Thyroid gland (tissue), 4 donors: ENCODE measurements around the gene CD27. TPM values are rescaled to one million over a fixed set of nuclear protein-coding genes. Genes with fewer than 3 reads are reported as not detected.
A peak's percentile ranks its signal among the peaks of the same experiment; 100 is the strongest.

Experiments
- DNase-seq, 2 donors: peaks; one replicate each; pipeline ENCODE4 v3.0.0-alpha.2; 2019
- H3K27ac ChIP-seq, 3 donors: fragments of 200-600 bp; sonication (generic); 1 replicate in 2 of 3; 2 replicates in 1 of 3; pipeline ENCODE4 v1.5.1; 2016 to 2019; ENCODE audit warnings: mild to moderate bottlenecking in 1 of 3, moderate library complexity in 1 of 3
- H3K27me3 ChIP-seq: fragments of 200-600 bp; sonication (generic); one replicate; pipeline ENCODE4 v1.5.1; 2019
- H3K36me3 ChIP-seq, 2 donors: fragments of 200-600 bp; sonication (generic); one replicate each; pipeline ENCODE4 v1.5.1; 2016 to 2019
- H3K4me1 ChIP-seq, 2 donors: fragments of 200-600 bp; sonication (generic); one replicate each; pipeline ENCODE4 v1.5.1; 2017 to 2019
- H3K4me3 ChIP-seq, 3 donors: fragments of 200-600 bp; sonication (generic); replicated peaks in 1 of 3; 1 replicate in 2 of 3; 2 replicates in 1 of 3; pipeline ENCODE4 v1.5.1; 2016; ENCODE audit warnings: mild to moderate bottlenecking in 1 of 3
- H3K9me3 ChIP-seq: fragments of 200-600 bp; sonication (generic); one replicate; pipeline ENCODE4 v1.5.1; 2017
- CTCF ChIP-seq, 6 experiments: fragments of 200-600 bp in 3 of 6; fragments of 450-650 bp in 3 of 6; sonication (generic) in 3 of 6; IDR thresholded peaks; one replicate each; pipeline ENCODE4 v1.5.1; 2016 to 2019; ENCODE audit warnings: antibody characterized with exemption in 6 of 6, mild to moderate bottlenecking in 2 of 6, inconsistent platforms in 1 of 6, moderate library complexity in 1 of 6
- POLR2A ChIP-seq, 2 donors: fragments of 450-650 bp; IDR thresholded peaks; one replicate each; pipeline ENCODE4 v1.6.1; 2017; ENCODE audit warnings: antibody characterized with exemption in 2 of 2, mild to moderate bottlenecking in 2 of 2, moderate library complexity in 1 of 2
- WGBS, 2 donors: methylation state at CpG; one replicate each; pipeline ENCODE4 v1.1.5; 2017; 5-methylcytosine and 5-hydroxymethylcytosine counted together
- intact Hi-C: fragments of 100-400 bp; cut with DNase I; formaldehyde crosslinking; loops from one replicate; pipeline ENCODE4 v1.15.1; 2023
- total RNA-seq, 4 donors: library from RNA; depleted of rRNA; stranded (reverse); fragments of >200 nt; gene quantifications; one replicate each; pipeline ENCODE4 v1.2.3, GENCODE V29; 2016

CD27 gene
- total RNA-seq, 4 donors from 2014 or later, result 2.7 to 10.8 (median 6.4) TPM

- Histone ChIP-seq H3K4me3 (peak overlapping the region in 2 of 3 donors; percentile 9 to 74), H3K4me1 (peaks cover 39 to 53% of the 10 kb centered on the region in 2 donors), H3K27ac (peak overlapping the region; percentile 99), H3K27me3 (no peaks in the 10 kb centered on the region), H3K36me3 (no peaks in the 10 kb centered on the region), H3K9me3 (no peaks in the 10 kb centered on the region)
- intact Hi-C loops, result no loop called here
- 17% methylated on average over 11 of the region's 11 CpGs for WGBS, 2 donors
- DNase-seq, result no peak
- TF ChIP-seq CTCF (IDR thresholded peaks at IDR 0.05) (no peak), POLR2A (IDR thresholded peaks at IDR 0.05) (no peak)
Observed at GRCh38 chr12:6450869-6451347, 6.2 kb downstream of the CD27 start.

GRCh38 chr12:6451348-6452244 lies 6.8 kb downstream of the CD27 start, which contains the start of gene TAPBPL:
TAPBPL (plus strand) TSS chr12:6452042; CDS start chr12:6452249, 207 bp downstream.
- no peaks in the 10 kb centered on the region for H3K36me3 ChIP-seq
- intact Hi-C loops, result no loop called here
- H3K4me3 ChIP-seq, result peak within 1 kb of the TSS; percentile 13 to 74 (median 21)
- H3K27me3 ChIP-seq, result no peaks in the 10 kb centered on the region
- WGBS, 2 donors, result 0 to 1% methylated on average over 15 to 27 of the region's 27 CpGs
- DNase-seq, result peak; percentile 92 to 94
- peak within 1 kb of the TSS; percentile 99 for H3K27ac ChIP-seq
- no peaks in the 10 kb centered on the region for H3K9me3 ChIP-seq
- H3K4me1 ChIP-seq, result peaks cover 34 to 46% of the 10 kb centered on the region in 2 donors
- TF ChIP-seq POLR2A (IDR thresholded peaks at IDR 0.05) (peak; percentile 50 to 96), CTCF (IDR thresholded peaks at IDR 0.05) (peak in 1 of 6 experiments; percentile 7)

GRCh38 chr12:6452245-6452943 lies 7.6 kb downstream of the CD27 start:
- Histone ChIP-seq H3K9me3 (no peaks in the 10 kb centered on the region), H3K4me1 (peaks cover 29 to 41% of the 10 kb centered on the region in 2 donors), H3K27ac (peak overlapping the region; percentile 99), H3K4me3 (peak overlapping the region; percentile 13 to 74 (median 21)), H3K27me3 (no peaks in the 10 kb centered on the region), H3K36me3 (peaks cover 3% of the 10 kb centered on the region in 2 donors)
- TF ChIP-seq CTCF (IDR thresholded peaks at IDR 0.05) (no peak), POLR2A (IDR thresholded peaks at IDR 0.05) (peak in 1 of 2 donors; percentile 53)
- peak; percentile 74 to 86 for DNase-seq
- intact Hi-C loops, result no loop called here
- 3 to 12% methylated on average over 9 of the region's 9 CpGs for WGBS, 2 donors

- TF ChIP-seq CTCF (IDR thresholded peaks at IDR 0.05) (no peak), POLR2A (IDR thresholded peaks at IDR 0.05) (no peak)
- intact Hi-C loops, result no loop called here
- 68 to 72% methylated on average over 12 to 14 of the region's 17 CpGs for WGBS, 2 donors
- Histone ChIP-seq H3K4me3 (peak overlapping the region in 1 of 3 donors; percentile 74), H3K9me3 (no peaks in the 10 kb centered on the region), H3K4me1 (peaks cover 22 to 35% of the 10 kb centered on the region in 2 donors), H3K27ac (peak overlapping the region; percentile 99), H3K36me3 (peaks cover 10% of the 10 kb centered on the region in 2 donors), H3K27me3 (no peaks in the 10 kb centered on the region)
- peak; percentile 27 to 30 for DNase-seq
Observed at GRCh38 chr12:6452944-6453630, 8.3 kb downstream of the CD27 start.
